Activated CD8-positive, alpha-beta memory T cell treated with anti-CD3 and anti-CD28 coated beads, Interleukin-2, amount 50 U/mL, for 24 hours (primary cell): ENCODE results near the gene CHST11.

Experiments
- DNase-seq: peaks from one replicate; pipeline ENCODE4 v3.0.0-alpha.2; 2020; ENCODE audit errors: extremely low read depth

Gene CHST11

DNA sequence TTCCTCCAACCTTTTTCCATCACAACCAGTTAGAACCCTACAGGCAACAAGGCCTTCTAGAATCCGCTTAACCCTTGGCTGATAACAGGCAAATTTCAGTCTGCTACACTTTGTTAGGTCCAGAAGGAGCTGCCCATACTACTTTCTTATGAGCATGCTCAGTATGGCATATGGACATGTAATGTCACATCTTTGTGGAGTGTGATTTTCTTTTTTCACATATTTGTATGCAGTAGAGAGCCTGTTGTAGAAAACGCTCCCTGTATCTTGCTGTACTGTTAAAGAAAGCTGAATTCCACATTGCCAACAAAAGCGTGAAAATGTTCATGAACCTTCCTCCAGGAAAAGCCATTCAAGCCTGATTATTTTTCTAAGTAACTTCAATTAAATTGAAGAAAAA, 304.9 kb downstream of the CHST11 start:
- DNase-seq = no peak

DNA sequence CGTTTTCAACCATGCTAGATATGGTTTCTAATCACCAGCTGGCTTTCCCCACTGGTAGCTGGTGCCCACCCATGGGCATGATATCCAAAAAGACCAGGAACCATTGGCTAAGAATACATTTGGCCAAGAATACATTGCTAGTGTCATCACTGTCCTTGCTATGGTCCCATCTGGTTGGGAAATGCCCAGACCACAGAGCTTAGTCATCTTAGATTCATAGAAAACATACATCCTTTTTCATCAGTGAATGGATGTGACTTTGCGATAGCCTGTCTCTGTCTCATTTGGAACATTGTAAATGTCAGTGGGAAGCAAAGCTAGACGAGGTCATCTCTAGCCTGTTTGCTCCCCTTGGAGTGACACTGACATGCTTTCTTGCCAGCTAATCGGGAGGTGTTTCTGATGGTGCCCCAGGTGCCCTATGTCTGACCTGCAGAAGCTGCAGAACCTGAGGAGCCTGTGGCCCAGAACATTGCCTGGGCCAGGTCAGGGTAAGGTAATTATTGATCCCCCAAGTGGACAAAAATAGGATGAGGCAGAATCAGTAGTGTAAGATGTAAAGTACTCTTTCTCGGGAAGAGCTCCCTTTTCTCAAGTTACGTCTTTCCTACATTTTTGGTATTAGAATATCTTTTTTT, 306.5 kb downstream of the CHST11 start:
- no peak for DNase-seq

DNA sequence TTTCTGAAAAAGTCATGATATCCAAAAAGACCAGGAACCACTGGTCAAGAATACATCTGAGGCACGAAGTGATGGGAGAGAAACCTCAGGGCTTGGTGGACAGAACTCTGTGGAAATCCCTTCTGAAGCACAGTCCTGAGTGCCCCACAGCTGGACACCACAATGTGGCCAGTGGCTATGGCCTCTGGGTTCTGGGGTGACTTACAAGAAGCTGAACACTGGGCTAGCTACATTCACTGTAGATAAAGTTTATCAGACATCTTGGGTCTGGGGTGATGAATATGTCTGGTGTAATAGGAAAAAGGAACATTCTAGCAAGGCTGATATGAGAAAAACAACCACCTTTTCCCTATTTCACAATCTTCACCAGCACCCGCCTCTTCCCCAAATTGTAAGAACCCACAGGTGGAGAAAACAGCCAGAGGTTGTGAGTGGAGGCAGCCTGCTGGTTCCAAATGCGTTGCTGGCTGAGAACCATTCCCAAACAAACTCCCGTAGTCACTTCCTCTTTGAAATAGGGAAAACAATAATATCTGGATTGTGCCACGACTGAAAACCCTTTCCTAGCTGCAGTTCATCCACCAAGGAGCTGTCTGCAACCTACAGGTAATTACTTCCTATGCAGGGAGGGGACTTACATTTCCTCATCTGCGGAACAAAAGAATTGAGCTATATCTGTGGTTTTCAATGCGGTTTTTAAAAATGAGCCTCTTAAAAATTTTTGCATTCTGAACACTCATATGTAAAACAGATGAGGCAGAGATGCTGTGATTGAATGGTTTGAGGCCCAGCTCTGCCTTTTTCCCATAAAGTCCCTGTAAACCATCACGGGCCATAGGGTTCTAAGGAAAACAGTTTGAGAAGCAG, 307.7 kb downstream of the CHST11 start:
- no peak for DNase-seq

DNA sequence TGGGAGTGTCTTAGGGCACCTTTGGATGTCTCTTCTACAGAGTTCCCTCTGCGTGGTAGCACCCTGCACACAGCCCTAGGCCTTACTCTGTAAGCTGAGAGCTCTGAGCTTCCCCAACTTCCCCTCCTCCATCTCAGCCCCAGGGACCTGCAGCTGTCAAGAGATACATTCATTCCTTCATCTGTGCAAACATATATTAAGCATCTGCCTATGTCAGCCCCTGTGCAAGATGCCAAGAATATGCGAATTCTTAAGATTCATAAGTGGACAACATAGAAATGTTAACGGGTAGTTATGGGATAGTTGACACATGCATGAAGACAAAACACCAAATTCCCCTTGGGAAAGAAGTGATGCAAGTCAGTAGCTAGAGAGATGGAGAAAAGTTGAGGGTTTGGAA, 310.5 kb downstream of the CHST11 start:
- no peak for DNase-seq

DNA sequence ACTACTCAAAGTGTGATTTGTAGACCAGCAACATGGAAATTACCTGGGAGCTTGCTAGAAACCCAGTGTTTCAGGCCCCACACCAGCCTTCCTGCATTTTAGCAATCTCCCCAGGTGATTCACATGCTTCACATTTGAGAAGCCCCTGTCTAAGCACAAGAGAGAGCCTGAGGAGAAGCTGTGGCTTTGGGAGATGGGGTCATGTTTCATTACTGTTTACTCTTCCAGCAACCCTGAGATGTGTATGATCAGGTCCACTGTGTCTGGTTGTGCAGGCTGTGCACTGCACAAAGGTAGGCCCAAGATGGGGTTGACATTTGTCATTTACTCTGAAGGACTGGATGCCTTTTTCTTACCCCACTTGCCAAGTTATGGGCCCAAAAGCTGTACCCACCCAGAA, 311.3 kb downstream of the CHST11 start:
- DNase-seq = no peak

DNA sequence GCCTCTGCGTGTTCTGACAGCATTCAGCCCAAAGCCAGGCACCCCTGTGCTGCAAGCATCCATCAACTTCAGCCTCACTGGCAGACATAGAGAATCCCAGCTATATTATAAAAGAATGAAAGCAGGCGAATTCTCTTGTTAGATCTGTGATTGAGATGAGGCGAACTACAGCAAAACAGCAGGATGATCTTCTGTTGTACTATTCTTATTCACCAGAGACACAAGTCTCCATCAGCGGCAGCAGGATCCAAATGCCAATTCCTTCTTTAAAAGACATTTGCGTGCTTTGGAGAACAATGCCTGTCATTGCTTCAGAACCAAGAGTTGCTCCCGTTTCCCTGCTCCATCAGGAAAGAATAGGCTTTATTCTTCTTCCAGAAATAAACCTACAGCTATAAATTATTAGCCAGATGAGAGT, 312.4 kb downstream of the CHST11 start:
- no peak for DNase-seq

DNA sequence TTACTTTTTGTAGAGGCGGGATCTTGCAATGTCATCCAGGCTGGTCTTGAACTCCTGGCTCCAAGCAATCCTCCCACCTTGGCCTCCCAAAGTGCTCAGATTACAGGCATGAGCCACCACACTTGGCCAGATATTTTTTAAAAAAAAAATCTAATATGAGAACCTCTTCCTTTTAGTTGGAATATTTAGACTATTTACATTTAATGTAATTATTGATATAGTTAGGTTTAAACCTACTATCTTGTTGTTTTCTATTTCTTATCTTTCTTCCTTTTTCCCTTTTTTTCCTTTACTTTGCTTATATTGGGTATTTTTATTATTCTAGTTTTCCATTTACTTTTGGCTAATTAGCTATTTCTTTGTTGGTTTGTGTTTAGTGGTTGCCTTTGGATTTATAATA, 315.6 kb downstream of the CHST11 start:
- no peak for DNase-seq

DNA sequence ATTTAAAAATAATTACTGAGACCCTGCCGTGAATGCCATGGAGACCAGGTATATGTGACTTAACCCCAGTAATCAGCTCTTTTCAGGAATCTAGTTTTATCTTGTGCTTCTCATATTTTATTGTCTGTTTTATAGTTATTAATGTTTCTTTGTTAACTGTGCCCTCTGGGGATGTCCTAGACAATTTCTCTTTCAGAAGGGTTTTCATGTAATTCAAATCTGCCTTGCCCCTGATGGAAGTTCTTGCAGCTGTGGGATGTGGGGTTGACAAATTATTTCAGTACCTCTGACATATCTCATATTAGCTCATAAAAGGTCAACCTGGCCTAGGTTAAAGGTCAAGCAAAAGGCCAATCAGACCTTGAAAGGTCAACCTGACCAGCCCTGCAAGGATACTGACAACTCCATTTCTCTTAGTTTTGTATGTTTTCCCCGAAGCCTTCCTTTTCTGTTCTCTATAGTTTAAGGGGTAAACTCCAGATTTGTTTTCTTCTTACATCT, 319.0 kb downstream of the CHST11 start:
- no peak for DNase-seq

DNA sequence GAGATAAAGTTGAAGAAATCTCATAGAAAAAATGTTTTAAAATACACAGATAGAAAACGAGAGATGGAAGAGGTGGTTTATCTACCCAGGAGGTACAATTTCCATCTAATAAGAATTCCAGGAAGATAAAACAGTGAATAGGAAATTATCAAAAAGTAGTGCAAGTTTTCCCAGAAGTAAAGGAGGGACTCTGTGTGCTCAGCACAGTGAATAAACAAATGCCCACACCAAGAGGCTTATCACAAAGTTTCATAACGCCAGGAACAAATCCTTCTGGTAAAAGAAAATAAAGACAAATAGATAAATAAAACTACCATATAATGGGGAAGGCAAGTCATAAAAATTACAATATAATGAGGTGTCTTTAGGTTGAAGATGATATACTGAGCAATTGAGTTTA, 322.4 kb downstream of the CHST11 start:
- DNase-seq = no peak

DNA sequence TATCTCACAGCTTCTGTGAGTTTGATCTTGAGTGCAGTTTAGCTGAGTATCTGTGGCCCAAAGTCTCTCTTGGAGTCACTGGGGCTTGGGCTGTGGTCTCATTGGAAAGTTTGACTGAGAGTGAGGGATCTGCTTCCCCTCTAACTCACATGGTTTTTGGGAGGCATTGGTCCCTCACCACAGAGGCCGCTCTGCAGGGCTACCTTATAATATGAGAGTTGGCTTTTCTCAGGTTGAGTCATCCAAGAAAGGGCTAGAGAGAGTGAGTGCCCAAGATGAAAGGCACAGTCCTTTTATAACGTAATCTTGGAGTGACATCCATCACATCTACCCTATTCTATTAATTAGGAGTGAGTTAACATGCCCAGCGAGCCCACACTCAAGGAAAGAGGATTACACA, 325.5 kb downstream of the CHST11 start:
- no peak for DNase-seq

DNA sequence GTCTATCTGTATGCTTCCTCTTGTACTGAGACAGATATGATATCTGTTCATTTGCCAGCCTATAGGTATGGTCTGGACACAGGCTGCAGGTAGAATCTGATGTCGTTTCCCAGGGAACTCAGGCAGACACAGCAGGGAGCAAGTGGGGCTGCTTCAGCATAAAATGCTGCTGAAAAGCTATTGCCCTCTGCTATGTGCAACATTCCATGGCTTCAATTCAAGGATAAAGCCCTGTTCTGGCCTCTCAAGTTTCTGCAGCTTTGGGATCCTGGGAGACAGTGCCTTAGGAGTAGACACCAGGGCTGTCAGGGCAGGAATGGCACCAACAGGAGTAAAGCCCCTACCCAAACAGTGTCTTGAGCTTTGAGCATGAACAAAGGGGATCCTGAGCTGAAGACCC, 327.8 kb downstream of the CHST11 start:
- no peak for DNase-seq

DNA sequence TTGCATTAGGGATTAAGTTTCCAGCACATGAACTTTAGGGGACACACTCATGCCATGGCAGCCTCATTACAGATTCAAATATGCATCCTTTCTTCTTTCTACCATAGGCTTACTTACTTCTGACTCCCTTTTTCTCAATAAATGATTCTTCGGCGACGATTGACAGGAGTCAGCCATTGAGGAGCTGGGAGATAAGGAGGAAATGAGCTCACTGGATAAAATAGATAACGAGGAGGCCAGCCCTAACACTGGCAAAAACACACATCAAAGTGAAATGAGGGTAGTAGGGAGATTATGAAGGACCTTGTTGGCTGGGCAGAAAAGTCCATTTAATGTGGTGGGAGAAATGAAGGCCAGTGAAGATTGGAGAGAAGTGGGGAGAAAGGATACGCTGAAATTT, 329.1 kb downstream of the CHST11 start:
- no peak for DNase-seq

DNA sequence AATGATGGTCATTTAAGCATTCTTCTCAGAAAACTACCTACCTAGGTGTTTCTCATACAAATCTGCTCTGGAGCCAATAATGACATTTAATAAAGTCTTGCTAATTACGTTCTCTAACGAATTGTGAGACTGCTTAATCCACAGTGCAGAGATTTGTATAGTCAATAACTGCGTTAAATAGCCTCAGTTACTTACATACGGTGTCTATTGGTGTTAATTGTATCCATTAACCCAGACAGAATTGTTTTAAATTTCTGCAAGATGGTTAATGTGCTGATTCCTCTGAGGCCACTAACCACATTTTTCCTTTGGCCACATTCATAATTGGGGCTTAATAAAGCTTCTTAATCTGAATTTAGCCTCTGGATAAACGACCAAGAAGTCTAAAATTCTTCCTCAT, 329.6 kb downstream of the CHST11 start:
- DNase-seq = no peak

DNA sequence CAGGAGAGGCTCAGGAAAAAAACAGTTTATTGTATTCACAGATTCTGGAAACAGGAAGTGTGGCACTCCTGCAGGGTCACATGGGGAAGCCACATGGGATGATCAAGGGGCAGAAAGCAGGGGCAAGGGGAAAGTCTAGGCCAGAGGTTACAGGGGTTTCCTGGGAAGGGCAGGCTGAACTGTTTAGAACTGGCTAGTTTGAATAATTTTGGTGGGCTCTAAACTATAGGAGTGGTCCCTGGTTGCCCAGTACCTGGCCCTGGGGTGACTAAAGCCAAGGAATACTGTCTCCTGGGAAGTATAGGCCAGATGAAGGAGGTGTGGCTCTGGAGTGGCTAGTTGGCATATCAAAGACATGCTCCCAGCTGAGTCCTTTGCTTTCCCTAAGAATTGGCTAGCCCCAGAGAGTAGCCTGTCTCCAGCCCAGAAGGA, 332.1 kb downstream of the CHST11 start:
- DNase-seq = no peak

DNA sequence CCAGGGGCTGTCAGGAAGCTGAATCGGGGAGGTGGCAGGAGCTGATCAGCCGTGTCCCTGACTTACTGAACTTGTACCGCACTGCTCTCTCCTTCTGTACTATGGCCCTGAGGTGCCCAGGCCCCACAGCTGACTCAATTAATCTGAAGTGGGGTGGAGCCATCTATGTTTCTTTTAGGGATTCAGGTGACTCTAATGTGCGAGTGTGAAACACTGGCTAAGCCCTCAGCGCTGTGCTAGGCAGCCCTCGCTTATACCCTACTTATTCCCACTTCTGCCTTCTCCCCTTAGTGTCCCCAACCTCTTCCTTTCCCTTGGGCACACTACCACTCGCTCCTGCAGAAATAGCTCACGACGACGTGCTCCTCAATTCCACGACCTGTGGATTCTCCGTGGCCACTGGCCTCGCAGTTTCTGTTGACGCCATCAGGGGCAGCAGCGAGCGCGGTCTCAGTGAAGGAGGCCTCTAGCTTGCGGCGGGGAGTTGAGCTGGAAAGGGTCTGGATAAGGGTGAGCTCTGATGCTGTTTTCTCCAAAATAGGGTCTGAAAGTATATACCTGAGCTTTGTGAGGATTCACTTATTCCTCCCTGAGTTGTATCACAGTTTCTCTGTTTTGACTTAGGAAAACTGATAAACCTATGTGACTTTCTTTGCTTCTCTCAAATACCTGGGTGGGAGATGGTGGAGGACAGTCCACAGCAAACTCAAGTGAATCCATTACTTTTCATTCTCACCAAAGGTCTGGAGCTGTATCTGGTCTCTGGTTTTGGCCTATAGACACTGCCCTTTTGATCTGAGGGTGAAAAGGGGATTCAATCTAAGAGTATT, 333.8 kb downstream of the CHST11 start:
- DNase-seq = no peak

DNA sequence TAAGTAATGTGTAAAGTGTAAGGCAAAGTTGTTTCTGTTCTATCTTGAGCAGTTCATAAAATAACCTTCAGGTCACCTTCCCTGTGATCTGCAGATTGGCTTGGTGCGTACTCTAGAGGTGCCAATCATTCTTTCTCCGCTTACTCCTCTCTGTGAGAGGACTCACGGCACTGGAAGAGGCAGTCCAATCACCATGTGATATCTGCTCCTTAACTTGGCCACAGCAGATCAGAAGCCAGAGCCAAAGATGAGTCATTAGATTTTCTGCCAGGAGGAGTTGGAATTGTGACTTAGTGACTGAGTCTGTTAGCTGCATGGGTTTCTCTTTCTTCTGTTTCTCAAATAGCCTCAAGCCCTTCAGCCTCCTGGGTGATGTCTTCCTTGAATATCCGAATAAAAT, 335.8 kb downstream of the CHST11 start:
- DNase-seq = no peak

DNA sequence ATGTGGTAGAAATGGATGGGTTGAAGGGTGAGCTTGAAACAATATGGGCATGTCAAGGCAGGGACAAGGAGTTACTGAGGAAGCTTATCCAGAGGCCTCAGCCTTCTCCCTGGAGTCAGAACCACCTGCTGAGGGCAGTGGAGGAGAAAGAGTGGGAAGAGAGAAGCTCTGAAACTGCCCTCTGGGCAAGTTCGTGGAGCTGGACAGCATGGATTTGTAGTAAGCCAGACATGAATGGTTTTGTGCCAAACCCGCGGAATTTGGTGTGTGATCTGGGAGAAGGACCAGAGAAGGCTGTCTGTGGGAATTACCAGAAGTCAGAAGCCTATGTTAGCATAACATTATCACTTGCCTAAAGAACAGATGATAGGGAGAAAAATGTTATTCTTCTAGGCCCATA, 336.5 kb downstream of the CHST11 start:
- DNase-seq = no peak

DNA sequence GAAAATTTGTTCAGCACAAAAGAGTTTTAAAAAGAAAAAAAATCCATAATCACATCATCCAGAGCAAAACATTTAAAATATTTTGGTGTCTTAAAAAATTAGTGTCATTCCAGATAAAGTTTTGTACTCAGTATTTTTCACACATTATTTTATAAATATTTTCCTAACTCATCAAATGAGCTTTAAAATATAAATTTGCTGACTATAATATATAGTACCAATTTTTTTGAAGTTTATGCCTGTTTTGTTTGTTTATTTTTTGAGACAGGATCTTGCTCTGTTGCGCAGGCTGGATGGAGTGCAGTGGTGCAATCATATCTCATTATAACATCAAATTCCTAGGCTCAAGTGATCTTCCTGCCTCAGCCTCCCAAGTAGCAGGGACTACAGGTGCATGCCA, 337.2 kb downstream of the CHST11 start:
- DNase-seq = no peak

DNA sequence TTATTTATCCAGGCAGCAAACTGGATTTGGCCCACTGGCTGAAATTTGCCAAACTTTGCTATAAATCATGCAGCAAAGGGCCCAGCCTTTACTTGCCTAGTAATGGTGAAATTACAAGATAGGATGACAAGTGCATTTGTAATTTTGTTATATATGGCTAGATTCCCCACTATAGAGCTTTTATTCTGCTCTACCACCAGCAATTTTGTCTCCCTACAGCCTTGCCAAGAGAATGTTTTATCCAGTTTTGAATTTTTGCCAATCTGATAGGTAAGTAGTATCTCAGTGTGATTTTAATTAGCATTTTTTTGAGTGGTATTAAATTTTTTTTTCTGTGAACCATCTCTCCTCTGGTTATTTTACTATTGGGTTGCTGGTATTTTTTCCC, 339.7 kb downstream of the CHST11 start:
- DNase-seq = no peak

DNA sequence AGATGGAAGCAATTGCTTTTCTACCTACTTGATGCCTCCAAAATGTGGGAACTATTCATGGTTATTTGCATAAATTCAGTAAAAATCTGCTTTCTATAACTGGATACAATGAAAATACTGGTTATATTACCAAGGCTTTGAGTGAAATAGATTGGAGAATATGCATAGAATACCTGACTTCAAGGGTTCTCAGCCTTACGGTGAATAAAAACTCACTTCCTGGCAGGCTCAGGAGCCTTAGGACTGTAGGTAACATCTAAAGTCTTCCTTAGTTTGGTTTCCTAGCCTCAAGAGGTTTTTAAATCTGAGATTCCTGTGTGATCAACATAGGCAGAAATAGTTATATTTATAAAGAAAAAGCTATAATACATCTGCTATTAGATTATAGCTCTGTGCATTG, 342.7 kb downstream of the CHST11 start:
- DNase-seq = no peak

DNA sequence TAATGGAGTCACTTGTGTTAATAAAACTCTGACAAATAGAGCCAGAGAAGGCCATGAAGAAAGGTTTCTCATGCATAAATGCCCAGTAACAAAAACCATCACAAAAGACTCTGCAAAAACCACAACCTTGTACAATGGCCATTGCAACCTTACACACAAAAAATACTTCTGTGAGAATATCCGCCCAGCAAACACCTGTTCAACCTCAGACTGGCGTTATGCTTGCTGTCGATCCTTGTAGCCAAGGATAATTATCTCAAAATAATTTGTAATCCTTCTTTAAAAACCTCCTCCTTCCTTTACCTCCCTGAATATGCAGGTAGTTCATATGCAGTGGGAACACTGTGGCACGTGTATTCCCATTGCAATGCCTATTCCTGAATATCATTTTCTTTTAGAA, 344.3 kb downstream of the CHST11 start:
- no peak for DNase-seq

DNA sequence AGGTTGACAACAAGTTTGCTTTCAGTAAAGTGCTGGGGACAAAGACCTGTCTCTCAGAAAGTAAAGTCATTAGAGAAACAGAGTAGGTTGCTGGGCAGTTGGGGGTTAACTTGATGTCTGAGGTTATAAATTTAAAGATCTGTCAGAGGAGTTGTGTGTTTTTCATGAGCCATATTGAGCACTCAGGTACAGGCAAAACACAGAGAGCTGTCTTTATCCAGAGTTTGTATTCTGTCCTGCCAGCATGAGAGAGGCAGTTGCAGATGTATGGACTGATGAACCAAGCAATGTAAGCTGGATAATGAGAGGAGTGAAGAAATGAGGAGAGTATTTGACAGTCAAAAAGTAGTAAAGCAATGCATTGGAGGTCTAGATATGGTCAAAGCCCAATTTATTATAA, 344.7 kb downstream of the CHST11 start:
- no peak for DNase-seq
